GM20000 (cell line): ENCODE measurements around the gene ADAMTSL4.

Experiments used
- DNase-seq: peaks from one replicate; pipeline ENCODE4 v3.0.0; 2012; ENCODE audit warnings: low spot score
- TF ChIP-seq, protein P1 (sequence below): IDR thresholded peaks from 2 replicates; pipeline ENCODE4 v1.5.1; 2012; ENCODE audit warnings: mild to moderate bottlenecking, control low read depth; ENCODE audit errors: extremely low read depth, missing control alignments

Gene ADAMTSL4

DNA sequence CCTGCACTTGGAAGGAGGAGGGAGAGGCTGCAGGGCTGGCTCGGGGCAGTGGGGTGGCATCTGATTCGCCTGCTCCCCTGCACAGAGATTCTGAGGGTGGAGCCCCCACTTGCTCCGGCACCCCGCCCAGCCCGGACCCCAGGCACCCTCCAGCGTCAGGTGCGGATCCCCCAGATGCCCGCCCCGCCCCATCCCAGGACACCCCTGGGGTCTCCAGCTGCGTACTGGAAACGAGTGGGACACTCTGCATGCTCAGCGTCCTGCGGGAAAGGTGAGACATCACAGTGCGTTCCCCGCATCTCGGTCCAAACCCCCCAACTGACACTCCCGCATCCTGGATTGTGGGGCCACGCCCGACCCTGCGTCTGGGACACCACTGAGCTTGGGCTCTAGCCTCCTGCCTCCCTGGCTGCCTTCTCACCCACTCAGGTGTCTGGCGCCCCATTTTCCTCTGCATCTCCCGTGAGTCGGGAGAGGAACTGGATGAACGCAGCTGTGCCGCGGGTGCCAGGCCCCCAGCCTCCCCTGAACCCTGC, 7.9 kb downstream of the ADAMTSL4 start:
- TF ChIP-seq, protein P1, sequence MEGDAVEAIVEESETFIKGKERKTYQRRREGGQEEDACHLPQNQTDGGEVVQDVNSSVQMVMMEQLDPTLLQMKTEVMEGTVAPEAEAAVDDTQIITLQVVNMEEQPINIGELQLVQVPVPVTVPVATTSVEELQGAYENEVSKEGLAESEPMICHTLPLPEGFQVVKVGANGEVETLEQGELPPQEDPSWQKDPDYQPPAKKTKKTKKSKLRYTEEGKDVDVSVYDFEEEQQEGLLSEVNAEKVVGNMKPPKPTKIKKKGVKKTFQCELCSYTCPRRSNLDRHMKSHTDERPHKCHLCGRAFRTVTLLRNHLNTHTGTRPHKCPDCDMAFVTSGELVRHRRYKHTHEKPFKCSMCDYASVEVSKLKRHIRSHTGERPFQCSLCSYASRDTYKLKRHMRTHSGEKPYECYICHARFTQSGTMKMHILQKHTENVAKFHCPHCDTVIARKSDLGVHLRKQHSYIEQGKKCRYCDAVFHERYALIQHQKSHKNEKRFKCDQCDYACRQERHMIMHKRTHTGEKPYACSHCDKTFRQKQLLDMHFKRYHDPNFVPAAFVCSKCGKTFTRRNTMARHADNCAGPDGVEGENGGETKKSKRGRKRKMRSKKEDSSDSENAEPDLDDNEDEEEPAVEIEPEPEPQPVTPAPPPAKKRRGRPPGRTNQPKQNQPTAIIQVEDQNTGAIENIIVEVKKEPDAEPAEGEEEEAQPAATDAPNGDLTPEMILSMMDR: no peak
- no peak for DNase-seq

DNA sequence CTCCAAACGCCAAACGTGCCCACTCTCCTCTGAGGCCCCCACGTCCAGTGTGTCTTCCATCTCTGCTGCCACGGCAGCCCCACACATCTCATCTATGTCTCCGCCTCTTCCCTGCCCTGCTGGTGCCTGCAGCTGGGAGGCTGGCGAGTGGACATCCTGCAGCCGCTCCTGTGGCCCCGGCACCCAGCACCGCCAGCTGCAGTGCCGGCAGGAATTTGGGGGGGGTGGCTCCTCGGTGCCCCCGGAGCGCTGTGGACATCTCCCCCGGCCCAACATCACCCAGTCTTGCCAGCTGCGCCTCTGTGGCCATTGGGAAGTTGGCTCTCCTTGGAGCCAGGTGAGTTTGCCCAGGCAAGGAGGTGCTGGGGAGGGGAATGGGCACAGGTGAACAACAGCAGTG, 8.6 kb downstream of the ADAMTSL4 start:
- DNase-seq: no peak
- TF ChIP-seq, protein P1: no peak

DNA sequence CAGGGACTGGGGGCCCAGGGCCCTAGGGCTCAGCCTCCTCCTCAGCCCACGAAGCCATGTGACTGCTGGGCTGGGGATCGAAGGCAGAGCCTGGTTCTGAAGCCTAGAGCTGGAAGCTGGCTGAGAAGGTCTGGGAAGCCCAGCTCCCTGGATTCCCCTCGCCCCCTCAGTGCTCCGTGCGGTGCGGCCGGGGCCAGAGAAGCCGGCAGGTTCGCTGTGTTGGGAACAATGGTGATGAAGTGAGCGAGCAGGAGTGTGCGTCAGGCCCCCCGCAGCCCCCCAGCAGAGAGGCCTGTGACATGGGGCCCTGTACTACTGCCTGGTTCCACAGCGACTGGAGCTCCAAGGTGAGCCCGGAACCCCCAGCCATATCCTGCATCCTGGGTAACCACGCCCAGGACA, 9.1 kb downstream of the ADAMTSL4 start:
- TF ChIP-seq, protein P1: no peak
- DNase-seq: no peak

DNA sequence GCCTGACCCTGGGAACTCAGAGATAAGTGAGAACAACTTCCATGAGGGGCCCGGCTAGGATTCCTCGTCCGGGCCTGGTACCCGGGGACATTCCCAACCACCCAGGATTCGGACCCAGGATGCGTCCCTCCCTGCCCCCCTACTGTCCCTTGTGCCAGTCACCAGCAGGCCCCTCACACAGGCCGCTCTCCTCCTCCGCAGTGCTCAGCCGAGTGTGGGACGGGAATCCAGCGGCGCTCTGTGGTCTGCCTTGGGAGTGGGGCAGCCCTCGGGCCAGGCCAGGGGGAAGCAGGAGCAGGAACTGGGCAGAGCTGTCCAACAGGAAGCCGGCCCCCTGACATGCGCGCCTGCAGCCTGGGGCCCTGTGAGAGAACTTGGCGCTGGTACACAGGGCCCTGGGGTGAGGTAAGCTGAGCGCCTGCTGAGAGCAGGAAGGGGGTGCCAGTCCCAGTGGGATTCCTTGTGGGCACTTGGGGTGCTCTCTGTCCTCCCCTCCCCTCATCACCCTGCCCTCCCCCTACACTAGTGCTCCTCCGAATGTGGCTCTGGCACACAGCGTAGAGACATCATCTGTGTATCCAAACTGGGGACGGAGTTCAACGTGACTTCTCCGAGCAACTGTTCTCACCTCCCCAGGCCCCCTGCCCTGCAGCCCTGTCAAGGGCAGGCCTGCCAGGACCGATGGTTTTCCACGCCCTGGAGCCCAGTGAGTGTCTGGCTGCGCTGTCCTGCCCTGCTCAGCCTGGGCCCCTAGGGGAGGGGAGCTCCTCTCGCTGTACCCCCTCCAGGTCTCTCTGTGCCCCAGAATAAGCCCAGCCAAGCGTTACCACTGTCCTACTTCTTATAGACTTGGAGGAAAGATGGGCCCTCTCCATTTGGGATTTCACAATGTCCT, 9.8 kb downstream of the ADAMTSL4 start:
- TF ChIP-seq, protein P1: no peak
- no peak for DNase-seq

DNA sequence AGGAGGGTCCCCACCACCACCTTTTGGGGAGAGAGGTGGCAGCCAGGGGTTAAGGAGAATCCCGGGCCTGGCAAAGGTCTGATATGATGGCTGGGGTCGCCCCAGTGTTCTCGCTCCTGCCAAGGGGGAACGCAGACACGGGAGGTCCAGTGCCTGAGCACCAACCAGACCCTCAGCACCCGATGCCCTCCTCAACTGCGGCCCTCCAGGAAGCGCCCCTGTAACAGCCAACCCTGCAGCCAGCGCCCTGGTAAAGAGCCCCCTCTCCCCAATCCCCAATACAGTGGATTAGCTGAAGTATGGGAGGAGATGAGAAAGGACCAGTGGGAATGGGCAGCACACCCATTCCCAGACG, 10.4 kb downstream of the ADAMTSL4 start:
- TF ChIP-seq, protein P1: no peak
- no peak for DNase-seq

DNA sequence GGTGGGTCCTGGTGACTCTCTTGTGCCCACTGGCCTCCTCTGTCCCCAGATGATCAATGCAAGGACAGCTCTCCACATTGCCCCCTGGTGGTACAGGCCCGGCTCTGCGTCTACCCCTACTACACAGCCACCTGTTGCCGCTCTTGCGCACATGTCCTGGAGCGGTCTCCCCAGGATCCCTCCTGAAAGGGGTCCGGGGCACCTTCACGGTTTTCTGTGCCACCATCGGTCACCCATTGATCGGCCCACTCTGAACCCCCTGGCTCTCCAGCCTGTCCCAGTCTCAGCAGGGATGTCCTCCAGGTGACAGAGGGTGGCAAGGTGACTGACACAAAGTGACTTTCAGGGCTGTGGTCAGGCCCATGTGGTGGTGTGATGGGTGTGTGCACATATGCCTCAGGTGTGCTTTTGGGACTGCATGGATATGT, 10.8 kb downstream of the ADAMTSL4 start:
- TF ChIP-seq, protein P1: peak; percentile 95
- peak; percentile 89 for DNase-seq

DNA sequence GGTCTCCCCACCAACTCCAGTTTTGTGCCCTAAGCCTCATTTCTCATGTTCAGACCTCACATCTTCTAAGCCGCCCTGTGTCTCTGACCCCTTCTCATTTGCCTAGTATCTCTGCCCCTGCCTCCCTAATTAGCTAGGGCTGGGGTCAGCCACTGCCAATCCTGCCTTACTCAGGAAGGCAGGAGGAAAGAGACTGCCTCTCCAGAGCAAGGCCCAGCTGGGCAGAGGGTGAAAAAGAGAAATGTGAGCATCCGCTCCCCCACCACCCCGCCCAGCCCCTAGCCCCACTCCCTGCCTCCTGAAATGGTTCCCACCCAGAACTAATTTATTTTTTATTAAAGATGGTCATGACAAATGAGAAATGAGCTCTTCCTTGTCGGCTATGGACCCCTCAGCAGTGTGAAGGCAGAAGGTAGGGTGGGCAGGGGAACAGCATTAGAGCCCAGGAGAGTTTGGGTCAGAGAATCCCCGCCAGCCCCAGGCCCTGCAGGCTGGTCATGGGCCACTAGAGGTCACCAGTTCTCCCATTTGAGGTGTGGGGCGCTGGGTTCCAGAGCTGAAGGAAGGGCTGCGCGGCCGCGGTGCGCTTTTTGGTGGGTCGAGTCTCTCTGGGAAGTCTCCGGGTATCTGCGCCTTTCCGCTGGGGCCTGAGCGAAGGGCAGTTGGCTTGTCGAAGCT, 11.5 kb downstream of the ADAMTSL4 start:
- peak; percentile 86 for DNase-seq
- TF ChIP-seq, protein P1: peak; percentile 83
